Limb (tissue), 2 donors: ENCODE results near the gene MOGAT3.

Experiments
- DNase-seq, 2 donors: peaks; one replicate each; pipeline ENCODE4 v3.0.0-alpha.2; 2016; ENCODE audit errors: extremely low spot score in 2 of 2

MOGAT3 gene

DNA sequence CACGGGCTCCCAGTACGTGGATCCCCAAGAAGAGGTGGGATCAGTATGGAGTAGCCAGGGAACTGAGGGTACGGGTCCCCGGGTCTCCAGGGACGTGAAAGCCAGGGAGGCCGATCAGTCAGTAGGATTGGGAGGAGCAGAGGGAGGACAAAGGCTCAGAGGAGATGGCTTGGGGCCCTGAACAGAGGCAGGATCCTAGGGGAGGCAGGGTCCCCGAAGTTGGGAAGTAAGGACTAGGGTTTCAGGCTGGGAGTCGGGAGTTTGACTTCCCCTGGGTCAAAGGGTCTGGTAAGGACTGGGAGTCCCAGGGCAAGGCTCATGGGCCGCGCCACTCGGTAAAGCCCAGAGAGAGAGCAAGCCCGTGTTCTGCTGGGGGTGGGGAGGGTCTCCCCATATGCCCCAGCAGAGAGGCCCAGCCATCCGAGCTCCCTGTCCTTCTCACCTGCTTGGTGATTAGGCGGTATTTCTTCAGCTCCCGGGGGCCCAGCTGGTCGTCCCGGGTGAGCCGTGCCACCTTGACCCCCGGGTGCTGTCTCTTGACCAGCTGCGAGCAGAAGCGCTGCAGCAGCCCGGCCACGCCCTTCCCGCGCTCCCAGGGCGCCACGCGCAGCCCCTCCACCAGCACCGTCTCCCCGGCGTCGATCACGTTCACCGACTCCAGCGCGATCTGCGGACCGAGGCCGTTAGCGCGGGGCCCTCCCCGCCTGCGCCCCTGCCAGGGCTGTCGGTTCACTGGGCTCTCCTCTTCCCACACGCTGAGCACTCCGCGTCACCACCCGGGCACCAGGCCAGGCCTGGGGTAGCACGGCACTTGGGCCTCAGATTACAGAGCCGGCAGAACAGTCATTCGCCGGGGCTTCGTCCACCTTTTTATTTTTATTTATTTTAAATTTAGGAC lies 27.7 kb downstream of the MOGAT3 start:
- DNase-seq = peak in 1 of 2 donors; percentile 77

DNA sequence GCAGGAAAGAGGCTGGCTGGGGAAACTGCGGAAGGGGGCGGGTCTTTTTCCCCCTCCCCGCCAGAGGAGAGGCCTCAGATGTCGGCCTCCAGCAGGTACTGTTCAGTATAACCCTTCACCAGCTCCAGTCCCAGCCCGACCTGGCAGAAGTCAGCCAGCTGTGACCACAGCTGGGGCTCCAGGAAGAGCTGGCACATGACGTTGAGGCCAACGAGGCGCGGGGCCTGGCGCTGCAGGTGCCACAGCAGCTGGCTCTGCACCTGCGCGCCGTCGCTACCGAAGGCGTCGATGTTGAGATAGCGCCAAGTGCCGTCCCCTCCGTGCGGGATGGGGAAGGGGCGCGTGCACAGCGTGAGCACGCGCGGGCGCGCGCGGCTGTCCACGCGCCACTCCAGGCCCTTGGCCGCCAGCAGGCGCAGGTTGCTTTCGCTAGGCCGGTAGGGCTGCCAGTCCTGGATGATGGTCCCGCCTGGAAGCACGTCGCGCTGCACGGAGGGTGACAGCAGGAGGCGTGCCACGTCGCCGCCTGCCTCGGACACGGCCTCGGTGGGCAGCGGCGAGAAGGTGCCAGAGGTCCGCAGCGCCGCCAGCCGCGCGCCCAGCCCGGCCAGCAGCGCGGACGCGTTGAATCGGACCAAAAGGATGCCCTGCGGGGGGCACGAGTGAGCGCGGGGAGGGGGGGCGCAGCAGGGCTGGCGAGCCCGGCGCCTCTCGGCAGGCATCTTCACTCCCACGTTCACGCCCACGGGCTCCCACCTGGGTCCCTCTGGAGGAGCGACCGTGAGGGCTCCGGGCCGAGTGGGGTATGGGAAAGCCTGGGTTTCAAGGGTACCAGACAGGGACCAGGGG lies 28.6 kb downstream of the MOGAT3 start:
- no peak for DNase-seq

DNA sequence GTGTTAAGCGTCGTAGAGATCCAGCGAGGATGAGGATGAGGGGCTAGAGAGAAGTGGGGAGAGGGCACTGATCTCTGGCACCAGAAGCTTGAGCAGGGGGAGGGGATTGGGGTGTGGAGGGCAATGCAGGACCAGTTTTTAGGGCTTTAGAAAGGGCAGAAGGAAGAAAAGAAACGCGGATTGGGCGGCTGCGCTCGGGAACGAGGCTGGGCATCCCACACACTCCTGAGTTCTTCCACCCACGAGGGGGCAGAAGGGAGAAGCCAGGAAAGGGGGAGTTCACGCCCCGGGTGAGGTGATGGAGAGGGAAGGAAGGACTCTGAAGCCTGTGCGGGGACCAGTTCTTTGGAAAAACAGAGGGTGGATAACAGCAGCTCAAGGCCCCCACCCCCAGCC lies 29.4 kb downstream of the MOGAT3 start:
- no peak for DNase-seq

DNA sequence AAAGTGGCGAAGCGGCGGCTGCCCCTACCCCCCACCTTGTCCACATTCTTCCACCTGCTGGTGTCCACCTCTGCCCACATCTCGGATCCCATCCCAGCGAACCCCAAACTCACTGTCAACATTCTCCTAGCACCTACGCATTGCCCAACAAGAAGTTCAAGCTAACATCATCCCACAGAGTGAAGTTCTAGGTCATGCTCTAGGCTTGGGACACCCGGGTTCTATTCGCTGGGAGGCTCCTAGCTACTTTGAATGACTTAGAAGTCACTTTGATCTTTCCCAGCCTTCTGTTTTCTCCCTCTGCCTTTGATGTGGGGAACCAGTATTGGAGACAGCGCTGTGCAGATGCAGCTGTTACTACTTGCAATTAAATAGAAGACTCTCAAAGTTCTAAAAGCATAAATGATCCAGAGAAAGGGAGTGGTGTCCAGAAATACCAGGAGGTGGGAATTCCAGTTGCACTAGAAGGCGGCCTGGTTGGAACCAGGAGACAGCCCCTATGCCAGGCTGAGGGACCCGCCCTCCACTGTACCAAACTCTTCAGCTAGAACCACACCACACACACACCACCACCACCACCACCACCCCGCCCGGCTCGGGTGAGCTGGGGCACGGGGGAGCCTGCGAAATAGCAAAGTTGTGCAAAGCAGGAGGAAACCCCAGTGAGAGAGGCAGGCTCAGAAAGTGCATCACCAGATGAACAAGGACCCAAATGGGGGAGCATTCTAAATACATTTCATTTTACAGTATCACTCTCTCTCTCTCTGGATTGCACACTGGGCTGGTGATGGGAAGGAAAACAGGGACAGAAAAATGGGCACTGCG lies 30.0 kb downstream of the MOGAT3 start:
- DNase-seq = no peak

DNA sequence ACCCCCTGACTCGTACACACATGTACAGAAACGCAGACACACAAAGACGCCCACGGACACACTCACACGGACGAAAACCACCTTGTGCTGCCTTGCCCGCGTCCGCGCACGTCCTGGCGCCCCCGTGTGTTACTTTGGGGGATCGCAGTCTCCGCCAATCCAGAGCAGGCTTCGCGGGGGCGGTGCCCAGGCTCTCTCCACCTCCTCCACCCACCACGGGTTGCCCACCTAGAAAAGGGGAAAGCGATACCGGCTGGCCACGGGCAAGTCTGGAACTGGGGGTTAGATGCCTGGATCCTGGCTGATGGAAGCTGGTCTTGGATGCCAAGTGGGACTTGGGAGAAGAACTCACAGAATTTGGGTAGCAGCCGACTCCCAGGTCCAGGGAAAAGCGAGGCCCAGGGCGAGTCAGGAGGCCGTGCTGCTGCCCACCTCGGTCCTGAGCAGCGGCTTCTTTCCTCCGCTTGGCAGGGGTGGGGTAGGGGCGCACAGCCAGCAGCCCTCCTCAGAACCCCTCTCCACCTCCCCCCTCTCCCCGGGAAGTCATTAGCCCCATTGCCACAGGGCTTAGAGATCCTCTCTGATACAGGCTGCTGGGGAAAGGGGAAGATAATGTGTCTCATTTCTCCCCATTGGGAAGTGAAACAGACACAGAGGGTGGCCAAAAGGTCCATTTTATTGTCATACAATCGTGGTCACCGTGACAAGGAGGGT lies 30.8 kb downstream of the MOGAT3 start:
- peak; percentile 52 to 89 for DNase-seq

DNA sequence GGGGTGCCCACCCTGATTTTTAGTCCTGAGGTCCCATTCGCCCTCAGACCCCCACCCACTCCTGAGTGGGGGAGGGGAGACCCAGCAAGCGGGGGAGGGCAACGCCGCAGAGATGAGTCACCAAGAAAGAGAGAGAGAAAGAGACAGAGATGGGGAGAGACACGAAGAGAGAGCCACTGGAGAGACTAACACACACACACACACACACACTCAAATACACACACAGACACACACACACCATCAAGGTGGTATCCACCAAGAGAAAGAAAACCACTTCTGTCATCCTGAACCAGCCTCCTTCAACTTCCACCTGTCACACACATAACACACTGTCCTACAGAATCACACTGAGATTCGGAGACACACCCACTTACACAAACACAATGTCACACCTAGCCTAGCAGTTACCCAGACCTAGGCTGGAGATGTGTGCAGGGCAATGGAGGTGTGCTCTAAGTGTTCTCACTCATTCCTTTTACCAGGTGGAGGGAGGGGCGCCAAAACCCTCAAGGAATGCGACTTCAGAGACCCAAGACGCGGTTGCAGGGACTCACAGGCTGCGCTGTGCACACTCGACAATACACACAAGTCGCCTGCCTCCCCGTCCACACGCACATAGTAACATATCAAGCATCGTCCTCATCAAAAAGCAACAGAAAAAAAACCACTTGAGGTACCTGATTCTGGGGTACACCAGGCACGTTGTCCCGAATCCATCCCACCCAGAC lies 31.6 kb downstream of the MOGAT3 start:
- no peak for DNase-seq

DNA sequence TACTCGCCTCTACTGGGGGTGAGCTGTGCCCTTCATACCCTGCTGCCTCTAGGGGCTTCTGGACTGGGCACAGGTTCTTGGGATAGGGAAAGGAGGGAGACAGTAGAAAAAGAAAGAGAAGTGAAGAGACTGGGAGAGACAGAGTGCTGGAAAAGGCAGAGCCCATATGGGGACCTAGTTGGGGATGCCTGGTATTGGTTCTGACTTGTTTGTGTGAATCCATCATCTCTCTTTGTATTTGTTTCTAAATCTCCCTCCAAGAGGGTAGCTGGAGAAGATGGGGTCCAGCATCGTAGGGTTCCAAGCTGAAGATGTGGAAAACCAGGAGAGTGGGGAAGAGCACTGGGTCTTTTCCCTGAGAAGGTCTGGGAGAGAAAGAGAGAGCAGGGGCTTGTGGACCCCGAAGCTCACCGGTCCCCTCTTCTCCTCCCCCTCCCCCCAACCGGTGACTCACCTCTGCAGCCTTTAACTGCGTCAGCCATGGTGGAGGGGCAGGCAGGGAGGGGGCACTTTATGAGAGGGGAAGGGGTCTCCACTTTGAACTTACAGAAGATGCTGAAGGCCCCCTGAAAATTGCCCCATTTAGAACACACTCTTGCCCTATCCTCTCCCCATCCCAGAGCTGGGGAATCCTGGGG lies 32.3 kb downstream of the MOGAT3 start:
- no peak for DNase-seq

DNA sequence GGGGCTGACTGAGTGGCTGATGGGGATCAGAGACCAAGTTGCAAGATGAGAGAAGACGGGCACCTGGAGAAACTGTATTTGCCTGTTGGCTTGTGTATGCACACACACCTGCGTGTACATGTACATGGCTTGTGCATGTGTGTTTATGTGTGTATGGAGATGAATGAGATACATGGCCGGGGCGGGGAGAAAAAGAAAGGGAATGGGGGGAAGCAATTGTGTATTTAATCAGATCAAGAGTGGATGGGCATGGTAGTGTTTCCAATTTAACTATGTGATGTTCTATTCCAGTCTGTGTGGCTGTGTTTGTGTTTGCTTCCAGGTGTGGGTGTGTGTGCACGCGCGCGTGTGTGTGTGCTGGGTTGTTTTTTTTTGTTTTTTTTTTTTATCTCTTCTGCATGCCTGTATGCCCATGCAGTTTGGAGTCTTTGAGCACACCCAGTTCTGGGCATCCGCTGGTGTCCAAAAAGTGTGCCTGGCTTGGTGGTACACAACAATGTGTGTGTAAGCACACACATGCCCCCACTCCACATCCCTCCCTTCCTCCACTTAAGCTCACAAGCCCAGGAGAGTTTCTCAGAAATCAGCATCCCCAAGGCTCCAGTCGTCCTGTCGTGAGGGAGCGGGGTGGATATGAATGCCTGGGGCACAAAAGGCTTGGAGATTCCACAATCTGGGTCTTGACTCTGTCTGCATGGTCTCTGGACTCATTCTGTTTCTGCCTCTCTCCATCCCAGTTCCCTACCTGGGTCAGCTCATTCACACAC lies 33.0 kb downstream of the MOGAT3 start:
- no peak for DNase-seq

DNA sequence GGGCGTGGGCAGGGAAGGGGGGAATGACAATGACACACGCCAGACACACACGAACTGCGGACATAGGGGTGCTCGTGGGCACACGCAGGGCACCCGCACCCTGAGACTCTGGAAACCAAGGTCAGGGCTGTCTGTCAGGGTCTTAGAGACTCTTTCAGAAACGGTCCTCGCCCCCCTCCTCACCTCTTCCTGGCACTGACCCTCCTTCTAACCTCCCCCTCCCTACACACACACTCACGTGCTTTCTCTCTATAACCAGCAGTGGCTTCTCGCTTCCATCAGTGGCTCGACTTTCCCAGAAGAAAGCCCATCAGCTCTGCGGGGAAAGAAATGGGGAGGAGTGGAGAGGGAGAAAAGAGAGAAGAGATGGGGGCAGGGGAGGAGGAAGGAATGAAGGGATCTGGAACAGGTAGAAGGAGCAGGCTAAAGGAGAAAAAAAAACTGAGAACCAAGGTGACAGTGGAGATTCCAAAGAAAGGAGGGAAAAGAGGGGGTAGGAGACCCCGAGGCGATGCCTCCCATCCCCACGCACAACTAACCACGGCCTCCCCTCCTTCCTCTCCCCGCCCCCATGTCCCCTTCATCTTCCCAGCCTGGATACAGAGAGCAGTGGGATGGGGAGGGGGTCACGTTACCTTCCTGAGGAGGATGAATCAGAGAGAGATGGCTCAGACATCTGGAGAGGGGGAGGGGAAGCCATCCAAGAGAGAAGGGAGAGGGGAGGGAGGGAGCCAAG lies 33.8 kb downstream of the MOGAT3 start:
- peak in 1 of 2 donors; percentile 37 for DNase-seq

DNA sequence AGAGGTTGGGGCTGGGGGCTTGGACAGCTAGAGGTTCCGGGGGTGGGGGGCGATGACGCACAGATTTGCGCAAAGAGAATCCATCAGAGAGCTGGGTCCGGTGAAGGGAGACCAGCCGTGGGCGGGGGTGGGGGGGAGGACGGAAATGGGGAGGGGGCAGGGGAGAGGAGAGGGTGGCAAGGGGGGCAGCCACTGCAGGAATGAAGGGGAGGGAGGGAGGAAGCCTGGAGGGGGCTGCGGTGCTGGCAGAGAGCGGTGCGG lies 34.3 kb downstream of the MOGAT3 start:
- peak in 1 of 2 donors; percentile 38 for DNase-seq

DNA sequence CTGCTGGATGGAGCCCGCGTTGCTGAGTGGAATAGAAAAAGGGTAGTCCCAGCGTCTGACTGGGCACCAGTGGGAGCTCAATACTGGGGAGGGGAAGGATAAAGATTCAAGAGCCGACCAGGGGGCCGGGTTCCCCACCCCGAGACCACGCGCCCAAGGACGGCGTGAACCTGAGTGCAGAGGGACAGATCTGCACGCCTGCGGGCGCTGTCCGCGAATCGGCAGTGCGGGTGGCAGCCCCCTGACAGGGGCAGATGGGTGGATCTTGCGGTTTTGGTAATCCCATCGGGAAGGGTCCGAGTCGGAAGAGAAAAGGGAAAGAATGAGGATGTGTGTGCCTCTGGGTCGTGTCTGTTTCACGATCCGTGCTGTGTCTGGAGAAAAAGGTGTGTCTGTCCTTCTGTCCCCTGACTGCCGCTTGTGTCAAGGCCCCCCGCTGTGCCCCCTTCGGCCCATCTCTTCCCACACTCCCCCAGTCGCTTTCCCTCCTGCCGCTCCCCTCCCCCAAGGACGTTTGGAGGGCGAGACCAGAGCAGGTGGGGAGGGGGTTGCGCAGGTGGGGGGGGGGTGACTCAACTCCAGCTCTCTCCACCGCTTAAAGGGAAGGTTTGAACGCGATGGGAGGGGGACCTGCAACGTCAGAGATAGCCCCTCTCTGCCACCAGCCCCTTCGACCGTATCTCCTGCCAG lies 34.7 kb downstream of the MOGAT3 start:
- peak in 1 of 2 donors; percentile 43 for DNase-seq

DNA sequence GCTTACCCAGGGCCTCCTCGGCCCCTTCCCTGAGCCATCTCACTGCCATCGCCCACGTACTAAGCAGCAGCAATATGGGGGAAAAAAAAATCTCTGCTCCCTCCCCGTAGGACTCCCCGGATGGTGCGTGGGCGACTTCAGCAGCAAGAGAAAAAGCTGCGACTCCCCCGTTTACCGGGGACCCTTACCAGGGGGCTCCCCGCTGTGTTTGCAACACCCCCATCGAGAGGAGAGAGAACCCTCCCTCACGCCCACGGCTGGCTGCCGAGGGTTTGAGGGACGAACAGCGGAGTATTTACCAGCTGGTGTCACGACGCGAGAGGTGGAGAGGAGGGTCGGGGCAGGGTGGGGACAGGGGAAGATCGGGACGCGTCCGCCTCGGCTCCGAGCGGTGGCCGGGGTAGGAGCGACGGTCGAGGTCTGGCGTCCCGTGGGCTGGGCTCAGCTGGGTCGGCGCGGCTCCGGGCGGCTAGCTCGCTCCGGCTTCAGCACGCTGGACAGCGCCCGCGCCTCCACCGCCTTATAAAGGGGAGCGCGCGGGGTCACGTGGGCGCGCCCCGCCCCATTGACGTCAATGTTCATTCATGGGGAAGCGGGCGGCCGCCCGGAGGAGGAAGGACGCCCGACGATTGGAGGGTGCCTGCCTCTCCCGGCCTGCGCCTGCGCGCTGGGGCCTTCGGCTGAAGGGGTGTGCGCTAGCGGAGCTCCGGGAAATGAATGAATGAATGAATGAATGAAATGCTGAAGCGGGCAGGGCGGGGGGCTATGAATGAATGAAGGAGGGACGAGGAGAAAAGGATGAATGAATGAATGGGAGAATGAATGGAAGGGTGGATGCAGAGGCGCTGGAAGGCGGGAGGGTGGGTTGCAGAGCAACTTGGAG lies 35.5 kb downstream of the MOGAT3 start, which contains the start of gene VGF:
Gene VGF (minus strand): TSS at position 495 of the 883 bp plus-strand sequence. CDS start 726 bp downstream, outside the sequence.
- DNase-seq = peak; percentile 93 to 95

DNA sequence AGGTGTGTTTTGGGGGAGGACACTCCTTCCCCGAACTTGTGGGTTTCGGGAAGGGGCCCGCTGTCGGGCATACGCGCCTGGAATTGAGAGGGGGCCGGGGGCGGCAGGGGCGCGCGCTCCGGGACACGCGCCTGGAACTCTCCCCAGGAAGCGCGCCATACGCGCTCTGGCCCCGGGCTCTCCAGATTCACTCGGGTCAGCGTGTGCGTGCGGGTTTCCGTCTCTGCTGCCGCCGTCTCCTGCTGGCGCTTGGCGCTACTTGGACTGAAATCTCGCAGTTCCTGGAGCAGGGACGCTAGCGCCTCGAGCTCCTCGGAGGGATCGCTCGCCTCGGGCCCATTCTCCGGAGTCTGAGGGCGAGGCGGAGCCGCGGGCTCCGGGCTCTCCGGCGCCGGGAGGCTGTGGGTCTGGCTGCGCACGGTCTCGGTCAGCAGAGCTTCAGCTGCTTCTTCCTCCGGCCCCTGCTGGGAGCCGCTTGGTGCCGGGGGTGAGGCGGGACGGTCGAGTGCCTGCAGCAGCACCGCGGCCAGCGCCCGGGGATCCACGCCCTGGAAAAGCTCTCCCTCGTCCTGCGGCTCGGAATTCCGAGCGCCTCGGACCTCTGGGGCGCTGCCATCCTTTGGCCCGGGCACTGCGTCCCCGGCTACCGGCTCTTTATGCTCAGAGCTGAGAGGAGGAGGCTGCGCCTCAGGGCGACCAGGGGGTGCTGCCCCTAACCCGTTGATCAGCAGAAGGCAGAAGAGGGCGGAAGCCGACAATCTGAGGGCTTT lies 36.6 kb downstream of the MOGAT3 start:
- DNase-seq = peak in 1 of 2 donors; percentile 71

DNA sequence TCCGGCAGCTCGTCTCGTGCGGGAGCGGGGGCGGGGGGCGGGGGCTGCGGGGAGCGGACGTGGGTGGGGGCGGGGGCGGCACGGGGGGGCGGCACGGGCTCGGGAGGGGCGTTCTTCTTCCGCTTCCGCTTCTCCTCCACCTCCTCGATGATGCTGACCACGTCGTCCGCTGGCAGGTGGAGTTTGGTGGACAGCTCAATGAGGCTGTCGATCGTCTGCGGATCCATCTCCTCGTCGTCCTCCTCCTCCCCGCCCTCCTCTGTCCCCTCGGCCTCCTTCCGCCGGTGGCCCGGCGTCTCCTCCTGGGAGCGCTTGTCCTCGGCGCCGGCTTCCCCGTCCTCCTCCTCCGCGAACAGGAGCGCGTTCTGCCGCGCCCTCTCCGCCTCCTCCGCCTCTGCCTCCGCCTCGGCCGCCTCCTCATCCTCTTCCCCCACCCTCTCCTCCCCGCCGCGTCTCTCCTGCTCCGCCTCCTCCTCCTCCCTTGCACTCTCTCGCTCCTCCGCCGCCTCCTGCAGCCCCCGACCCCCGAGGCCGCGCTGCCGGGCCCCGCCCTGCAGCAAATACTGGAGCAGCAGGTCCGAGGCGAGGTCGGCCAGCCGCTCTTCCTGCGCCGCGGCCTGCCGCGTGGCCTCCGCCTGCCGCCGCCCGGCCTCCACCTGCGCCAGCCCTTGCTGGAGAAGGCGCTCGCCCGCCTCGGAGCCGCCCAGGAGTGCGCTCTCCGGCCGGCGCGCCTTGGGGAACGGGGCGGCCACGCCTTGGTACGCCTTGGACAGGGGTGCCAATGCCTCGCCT lies 37.4 kb downstream of the MOGAT3 start:
- DNase-seq = peak in 1 of 2 donors; percentile 60
